ENCODE measurements around the gene FARP1.
"Not testable (repeated sequence)": the region's sequence is repeated elsewhere in the genome, so short reads cannot be mapped to it uniquely, and the experiment has no call there.

FARP1 gene

DNA sequence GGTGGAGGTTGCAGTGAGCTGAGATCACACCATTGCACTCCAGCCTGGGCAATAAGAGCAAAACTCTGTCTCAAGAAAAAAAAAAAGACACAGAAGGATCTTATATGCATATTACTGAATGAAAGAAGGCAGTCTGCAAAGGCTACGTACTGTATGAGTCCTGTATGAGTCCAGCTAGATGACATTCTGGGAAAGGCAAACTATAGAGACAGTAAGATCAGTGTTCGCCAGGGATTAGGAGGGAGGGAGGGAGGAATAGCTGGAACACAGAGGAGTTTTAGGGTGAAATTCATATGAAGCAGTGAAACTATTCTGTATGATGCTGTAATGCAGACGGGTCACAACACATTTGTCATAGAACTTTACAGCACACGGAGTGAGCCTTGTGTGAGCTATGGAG lies 200.1 kb downstream of the FARP1 start:
- no peak for DNase-seq

DNA sequence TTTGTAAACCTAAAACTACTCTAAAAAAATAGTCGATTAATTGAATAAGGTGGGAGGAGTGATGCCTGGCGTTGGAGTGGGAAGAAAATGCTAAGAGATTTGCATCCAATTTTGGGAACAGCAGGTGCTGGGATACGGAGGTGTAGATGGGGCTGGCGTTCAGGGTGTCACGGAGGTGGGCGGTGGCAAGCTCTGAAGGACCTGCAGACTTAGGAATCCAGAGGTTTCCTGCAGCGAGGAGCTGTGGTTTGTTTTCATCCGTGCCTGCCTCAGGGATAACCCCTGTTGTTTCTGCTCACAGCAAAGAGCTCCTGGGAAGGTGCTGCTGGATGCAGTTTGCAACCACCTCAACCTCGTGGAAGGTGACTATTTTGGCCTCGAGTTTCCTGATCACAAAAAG lies 200.6 kb downstream of the FARP1 start:
- no peak for DNase-seq

DNA sequence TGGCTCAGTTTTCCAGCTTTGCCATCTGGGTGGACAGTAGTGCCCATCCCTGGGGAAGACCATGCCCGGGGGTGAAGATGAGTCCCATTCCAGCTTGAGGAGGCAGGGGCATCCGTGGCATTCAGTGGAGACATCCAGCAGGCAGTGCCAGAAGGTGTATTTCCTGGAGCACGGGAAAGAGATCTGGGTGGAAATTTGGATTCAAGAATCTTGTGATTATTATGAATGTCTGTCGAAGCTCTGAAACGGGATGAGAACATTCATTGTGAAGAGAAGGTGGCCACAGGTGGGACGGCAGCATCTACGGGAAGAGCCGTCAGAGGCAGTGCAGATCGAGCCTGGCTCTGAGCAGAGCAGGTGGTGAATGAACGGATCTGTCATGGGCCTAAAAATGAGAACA lies 201.5 kb downstream of the FARP1 start:
- no peak for DNase-seq

DNA sequence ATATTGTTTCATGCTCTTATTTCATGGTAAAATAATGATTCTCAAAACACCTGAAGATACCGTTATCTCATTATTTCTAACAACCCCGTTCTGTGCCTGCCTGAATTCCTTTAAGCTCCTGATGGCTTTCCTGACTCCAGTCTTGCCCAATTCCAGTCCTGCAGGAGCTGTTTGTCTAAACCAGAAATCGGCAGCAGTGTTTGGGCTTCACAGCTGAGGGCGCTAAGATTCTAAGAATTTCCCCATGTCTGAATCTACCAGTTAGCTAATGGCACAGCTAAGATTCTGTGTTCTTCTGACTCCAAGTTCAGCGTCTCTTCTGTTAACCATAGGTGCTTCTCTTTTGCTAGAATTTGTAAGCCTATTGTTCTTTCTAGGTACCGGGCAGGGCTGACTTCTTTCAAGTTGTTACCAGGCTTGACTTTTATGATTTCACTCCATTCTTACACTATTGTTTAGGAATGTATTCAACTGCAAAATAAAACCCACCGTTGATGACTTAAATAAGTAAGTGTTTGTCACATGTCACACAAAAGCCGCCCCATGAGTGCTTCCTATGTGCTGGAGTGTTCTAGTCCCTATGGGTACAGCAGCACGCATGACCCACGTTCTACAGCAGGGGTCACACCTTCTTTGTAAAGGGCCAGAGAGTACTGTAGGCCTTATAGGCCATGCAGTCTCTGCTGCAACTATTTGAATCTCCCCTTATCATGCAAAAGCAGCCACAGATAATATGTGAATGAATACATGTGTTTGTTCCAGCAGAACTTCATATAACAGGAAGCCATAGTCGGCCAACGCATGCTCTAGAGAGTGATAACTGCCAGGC lies 202.4 kb downstream of the FARP1 start:
- DNase-seq: no peak

DNA sequence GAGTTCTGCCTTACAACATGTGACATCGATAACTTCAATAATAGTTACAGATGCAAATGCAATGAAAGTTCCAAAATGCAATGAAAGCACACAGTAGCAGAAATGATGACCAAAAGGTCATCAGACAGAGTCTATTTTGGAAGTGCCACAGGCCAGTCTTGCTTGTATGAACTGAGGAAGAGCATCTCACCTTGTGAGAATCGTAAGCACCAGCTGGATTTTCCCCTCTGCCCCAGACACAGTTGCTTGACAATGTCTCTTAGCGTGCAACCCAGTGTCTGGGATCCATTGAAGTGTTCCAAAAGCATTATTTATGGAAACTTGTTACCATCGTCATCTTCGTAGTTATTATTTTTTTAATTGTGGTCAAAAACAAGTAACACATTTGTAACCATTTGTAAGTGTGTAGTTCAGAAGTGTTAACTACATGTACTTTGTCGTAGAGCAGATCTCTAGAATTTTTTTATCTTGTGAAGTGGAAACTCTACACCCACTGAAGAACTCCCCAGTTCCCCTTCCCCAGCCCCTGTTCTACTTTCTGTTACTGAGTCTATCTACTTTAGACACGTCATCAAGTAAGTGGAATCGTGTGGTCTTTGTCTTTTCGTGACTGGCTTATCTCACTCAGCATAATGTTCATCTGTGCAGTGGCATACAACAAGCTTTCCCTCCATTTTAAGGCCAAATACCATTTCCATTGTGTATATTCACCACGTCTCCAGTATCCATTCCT lies 204.2 kb downstream of the FARP1 start:
- no peak for DNase-seq

DNA sequence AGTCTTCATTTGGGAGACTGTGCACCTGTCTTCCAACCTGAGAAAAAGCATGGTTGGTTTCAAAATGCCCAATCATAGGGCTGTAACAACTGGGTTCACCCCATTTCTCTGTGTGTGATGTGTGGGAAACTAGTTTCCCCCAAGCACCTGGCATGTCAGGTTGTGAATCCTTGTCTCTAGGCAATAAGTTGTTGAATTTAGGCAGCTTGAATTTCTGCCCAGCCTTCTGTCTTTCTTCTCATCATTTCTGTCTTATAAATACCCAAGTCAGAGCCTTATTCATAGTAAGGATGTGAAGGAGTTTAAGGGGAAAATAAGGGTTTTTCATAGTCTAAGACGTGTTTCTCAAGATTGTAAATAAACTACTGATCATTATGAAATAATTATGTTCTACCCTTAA lies 204.9 kb downstream of the FARP1 start:
- no peak for DNase-seq

DNA sequence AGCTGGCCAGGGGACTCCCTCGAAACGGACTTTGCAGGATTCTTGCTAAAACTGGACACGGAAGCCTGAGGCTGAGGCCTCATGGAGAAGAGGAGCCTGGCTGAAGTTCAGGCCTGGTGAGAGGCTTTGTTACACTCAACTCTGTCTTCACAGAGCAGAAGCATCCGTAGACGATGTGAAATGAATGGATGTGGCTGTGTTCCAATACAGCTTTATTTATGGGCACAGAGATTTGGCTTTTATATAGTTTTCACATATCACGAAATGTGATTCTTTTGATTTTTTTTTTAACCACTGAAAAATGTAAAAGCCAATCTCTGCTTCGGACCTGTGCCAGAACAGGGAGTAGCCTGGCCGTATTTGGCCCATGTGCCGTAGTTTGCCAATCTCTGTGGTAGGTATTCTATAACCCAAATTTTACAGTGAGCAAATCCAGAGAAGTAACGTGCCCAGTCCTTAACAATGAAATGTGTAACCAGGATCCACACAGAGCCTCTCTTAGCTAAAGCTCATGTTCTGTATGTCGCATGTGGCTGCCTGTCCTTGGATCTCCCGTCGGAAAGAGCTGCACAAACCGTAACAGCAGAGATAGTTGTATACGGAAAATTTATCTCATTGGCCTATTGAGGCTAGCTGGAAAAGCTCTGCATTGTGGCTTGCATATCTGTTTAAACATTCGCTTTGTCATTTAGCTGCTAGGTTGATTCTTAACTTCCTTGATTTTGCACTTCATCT lies 205.7 kb downstream of the FARP1 start:
- DNase-seq: no peak

DNA sequence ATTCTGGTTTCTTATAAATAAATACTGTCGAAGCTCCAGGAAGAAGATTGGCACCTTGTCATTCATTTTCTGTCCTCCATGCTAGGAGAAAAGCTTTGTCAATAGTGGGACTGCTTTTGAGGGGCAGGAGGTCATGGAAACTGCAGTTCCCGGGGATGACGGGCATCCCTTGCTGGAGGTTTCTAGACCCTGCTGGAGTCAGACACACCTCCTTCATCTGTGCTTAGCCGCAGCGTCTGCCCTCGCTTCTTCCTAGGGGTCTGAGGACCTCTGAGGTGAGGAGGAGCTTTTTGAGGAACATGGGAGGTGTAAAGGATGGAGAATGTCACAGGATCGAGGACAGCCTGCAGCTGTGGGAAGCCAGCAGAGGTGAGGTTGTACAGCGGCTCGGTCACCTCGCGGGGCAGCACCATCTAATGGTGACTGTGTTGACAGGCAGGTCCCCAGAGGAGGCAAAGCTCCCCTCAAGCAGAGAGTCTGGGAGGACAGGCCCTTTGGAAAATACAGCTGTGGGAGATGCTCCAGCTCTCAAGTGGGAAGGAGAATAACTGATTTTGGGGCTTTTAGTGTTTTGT lies 206.9 kb downstream of the FARP1 start:
- DNase-seq: no peak

DNA sequence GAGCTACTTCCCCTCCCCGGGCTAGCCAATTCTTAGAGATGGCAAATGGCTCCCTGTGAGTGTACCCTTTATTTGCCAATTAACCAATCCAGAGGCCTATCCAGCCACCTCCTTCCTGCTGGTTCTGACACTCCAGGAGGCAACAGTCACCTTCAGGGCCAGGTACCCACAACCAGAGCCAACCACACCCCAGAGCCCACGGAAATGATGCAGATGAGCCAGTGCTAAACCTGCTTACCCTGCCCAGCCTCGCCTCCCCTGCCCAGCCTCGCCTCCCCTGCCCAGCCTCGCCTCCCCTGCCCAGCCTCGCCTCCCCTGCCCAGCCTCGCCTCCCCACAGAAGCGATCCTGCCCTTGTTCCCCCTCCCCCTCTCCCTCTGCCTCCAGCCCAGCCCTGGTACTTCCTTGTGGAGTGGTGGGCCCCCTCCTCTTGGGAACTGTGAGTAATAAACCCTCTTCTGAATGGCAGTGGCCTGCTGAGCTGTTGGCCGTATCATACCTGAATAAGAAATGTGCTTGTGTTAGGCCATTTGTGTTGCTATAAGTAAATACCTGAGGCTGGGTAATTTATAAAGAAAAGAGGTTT lies 207.9 kb downstream of the FARP1 start:
- no peak for DNase-seq

DNA sequence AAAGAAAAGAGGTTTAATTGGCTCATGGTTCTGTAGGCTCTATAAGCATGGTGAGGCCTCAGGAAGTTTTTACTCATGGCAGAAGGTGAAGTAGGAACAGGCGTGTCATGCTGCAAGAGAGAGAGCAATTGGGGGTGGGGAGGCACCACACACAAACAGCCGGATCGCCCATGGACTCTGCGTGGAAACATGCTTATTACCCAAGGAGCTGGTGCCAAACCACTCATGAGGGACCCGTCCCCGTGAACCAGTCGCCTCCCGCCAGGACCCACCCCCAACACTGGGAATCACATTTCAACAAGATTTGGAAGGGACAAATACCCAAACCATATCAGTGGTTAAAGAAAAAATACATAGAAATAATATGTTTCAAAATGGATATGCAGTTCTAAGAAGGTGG lies 208.7 kb downstream of the FARP1 start:
- DNase-seq: no peak

DNA sequence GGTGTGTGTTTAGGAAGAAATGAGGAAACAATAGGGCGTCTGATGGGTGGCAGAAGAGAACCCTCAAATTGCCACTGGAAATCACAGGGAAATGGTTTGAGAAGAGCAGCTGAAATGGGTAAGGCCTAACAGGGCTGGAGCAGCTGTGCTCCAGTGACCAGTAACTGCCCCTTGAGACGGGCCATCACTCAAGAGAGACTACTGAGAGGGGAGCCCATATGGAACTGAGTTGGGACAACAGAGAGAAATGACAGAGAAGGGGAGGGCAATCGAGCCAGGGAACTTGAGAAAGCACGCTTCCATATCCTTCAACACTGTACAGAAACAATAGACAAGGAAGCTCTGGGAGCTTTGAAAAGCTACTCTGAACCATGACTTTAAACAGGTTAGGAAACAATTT lies 209.3 kb downstream of the FARP1 start:
- DNase-seq: no peak

DNA sequence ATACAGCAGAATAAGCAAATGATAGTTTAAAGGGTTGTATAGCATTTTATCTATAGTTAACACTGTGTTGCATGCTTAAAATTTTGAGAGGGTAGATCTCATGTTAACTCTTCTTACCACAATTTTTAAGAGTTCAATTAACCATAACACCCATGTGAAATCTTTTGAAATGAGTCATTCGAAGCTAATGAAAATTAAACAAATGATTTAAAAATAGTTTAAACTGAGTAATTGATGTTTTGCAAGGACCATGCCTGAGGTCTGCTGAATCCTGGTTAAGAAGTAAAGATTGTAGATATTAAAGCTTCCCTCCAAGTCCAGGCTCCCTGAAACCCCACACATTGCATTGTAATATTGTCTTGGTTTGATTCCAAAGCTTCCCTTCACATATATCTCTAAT lies 210.9 kb downstream of the FARP1 start:
- DNase-seq: no peak

DNA sequence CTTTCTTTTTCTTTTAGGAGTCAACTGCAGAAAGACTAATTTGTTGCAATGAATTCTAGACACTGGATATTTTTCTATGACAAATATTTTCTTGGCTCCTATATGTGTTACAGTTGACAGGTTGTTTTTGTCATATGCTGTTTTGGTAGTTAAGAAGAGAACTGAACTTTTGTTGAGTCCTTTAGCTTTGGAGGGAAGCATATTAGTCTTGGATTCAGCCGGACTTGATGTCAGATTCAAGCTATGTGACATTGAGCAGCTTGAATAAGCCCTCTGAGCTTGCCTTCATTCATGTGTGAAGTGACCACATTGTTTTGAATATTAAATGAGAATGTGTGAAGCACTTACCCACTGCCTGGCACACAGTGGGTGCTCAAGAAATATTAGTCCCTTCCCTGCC lies 216.0 kb downstream of the FARP1 start:
- DNase-seq: no peak

DNA sequence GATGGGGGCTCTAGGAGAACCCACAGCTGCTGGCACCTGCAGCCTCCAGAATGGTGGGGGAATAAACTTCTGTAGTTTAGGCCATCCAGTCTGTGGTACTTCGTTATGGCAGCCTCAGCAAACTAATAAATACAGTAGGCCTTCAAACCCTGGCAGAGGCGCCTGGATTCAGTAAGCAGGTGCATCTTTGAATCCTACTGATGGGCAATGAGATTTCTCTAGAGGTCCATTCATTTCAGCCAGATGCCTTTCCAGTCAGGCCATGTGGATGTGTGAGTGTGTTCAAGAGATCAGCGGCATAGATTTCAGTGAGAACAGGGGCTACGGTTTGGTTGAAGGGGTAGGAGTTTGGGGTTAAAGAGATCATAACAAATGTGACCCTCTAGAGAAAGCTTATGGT lies 217.7 kb downstream of the FARP1 start:
- no peak for DNase-seq

DNA sequence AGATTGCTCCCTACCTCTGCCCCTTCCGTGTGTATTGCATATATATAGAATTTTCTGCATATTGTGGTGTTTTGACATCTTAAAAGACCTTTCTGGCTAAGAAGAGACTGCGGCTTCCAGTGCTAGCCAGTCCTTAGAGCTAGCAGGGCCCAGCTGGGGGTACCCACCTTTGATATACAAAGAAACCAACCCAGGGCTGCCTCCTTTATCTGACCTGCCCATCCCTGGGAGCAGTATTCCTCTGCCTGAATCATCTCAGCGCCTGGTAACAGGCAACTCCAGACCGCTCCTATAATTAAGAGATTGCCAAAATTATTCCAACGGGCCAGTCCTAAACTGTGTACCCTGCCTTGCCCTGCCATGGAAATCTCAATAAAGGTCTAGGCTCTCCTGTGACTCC lies 220.4 kb downstream of the FARP1 start:
- DNase-seq: no peak

DNA sequence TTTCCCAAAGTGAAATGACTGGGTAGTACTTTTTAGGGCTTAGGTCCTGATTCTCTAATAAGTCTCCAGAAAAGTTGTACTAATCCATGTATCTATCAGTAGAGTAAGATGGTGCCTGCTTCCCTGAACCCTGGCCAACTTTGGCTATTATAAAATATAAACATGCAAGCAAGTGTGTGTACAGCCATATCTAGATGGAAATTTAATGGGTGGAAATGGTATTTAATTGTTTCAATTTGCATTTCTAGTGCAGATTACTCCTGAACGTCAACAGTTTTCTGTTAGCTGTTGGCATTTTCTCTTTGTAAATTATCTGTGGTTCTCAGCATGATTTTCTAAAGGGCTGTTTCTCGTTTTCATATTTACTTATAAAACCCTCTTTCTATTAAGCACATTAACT lies 221.3 kb downstream of the FARP1 start:
- no peak for DNase-seq

DNA sequence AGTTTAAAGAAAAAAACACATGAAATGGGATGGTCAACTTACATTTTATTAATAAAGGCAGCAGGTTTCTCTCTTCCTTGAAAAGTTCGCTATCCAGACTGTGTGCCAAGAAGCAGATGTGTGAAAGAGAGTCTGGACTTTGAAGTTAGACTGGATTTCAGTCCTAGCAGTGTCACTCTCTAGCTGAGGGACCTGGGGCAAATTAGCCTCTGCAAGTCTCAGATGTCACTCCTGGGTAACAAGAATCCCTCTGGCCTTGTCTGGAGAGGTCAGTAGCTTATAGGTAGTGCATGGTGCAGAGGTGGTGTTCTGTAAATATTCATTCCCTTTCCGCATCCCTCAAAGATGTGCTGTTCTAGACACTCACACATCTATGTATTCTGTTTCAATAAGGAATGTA lies 221.8 kb downstream of the FARP1 start:
- DNase-seq: no peak

DNA sequence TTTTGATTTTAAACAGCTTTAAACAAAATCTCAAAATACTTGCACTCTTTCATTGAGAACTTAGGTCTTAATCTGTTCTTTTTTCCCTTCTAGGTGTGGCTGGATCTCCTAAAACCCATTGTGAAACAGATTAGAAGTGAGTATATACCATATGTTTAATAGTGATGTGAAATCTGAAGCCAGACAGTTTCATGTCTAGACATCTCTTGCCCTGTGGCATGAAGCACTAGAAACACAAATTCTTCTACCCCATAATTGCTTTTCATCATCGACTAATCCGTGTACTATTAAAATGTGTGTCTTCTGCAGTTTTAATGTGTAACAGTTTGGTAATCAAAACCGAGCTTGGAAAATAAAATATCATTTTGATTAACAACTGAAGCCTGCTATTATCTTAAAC lies 222.4 kb downstream of the FARP1 start:
- DNase-seq: no peak

DNA sequence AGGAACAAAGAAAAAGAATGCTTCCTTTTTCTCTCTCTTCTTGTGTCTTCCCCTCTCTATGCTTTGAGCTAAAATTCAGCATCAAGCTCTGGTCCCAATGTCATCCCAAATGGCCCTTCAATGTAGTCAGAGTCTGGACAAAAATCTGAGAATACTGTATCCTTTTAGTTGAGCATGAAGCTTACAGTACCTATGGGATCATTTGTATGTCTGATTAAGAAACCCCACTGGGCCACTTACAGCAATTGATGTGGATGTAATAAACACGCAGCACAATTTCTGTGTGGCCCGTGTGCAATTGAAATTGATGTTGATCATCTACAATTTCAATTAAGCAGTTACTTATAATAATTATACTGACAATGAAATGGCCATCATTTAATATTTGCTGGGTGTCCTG lies 223.1 kb downstream of the FARP1 start:
- no peak for DNase-seq

DNA sequence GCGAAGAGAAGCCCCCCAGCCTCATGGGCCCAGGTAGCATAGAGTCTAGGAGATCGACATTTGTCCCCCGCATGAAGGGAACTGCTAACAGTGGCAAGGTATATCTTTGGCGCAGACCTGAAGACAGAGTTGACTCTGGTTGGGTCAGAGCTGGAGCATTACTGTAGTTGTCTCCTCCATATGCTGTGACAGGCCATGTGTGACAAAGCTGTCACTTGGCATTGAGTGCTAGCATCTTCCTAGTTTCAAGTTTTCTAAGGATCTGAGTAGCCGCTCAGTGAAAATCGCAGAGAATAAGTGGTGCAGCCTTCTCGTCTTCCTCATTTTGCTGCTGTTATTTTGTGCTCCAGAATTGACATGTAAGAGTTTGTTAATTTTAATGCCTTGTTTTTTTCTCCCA lies 223.5 kb downstream of the FARP1 start:
- DNase-seq: no peak

DNA sequence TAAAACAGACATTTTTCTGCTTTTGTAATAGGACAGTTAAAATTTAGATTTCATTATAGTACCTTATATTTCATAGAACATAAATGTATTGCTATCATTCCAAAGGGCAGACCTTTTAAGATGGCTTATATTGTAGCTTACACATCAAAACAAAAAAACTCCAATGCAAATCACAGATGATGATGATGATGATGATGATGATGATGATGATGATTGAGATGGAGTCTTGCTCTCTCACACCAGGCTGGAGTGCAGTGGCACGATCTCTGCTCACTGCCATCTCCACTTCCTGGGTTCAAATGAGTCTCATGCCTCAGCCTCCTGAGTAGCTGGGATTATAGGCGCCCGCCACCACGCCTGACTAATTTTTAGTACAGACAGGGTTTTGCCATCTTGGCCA lies 224.1 kb downstream of the FARP1 start:
- no peak for DNase-seq

DNA sequence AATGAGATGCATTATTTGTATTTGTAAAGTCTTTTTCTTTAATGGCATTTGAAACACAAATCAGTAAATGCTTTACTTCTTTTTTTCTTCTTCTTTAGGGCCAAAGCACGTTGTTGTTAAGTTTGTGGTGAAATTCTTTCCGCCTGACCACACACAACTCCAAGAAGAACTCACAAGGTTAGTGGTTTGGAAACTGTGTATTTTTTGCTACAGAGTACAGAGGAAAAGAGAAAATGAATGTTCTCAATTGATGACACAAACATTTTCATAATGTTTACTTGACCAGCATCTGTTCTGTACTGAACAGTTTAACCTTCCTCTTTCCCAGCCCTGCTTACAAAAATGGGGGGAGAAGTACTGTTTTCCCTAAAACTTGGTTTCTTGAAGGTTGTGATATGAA lies 225.1 kb downstream of the FARP1 start:
- no peak for DNase-seq

DNA sequence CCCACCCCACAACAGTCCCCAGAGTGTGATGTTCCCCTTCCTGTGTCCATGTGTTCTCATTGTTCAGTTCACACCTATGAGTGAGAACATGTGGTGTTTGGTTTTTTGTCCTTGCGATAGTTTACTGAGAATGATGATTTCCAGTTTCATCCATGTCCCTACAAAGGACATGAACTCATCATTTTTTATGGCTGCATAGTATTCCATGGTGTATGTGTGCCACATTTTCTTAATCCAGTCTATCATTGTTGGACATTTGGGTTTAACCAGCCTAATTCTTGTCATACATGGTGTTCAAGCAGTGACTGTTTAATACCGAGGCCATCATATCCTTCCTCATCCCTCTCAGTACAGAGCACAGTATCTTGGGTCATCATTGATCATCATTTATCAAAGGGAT lies 226.6 kb downstream of the FARP1 start:
- not testable (repeated sequence) for DNase-seq

Data from SW 1271 (cell line).